Psoas muscle (tissue), 8 donors: ENCODE results near the gene KMT2D. TPM values are rescaled to one million over a fixed set of nuclear protein-coding genes. Genes with fewer than 3 reads are reported as not detected.

Experiments used
- ATAC-seq, 4 donors: fragments of 200-7000 bp; cut with Tn5 transposase; one replicate each; pipeline ENCODE4 v1.9.1; 2020; ENCODE audit warnings: moderate library complexity in 3 of 4, mild to moderate bottlenecking in 2 of 4
- DNase-seq, 2 donors: peaks; one replicate each; pipeline ENCODE4 v3.0.0-alpha.2; 2020
- H3K27ac ChIP-seq: fragments of 200-600 bp; one replicate; pipeline ENCODE4 v1.8.0; 2022
- H3K27me3 ChIP-seq, 3 donors: fragments of 200-600 bp in 1 of 3; one replicate each; pipeline versions ENCODE4 v1.6.1 to v1.8.0; 2013 to 2022; ENCODE audit warnings: low read length in 2 of 3, mild to moderate bottlenecking in 2 of 3, moderate library complexity in 1 of 3; ENCODE audit not compliant: insufficient read depth in 3 of 3
- H3K36me3 ChIP-seq, 2 donors: fragments of 200-600 bp in 1 of 2; one replicate each; pipeline versions ENCODE4 v1.6.1 to v1.8.0; 2013 to 2022; ENCODE audit warnings: low read depth in 1 of 2, mild to moderate bottlenecking in 1 of 2, moderate library complexity in 1 of 2; ENCODE audit not compliant: insufficient read depth in 1 of 2
- H3K4me1 ChIP-seq: fragments of 200-600 bp; one replicate; pipeline ENCODE4 v1.8.0; 2022
- H3K4me3 ChIP-seq: fragments of 200-600 bp; one replicate; pipeline ENCODE4 v1.8.0; 2022; ENCODE audit warnings: mild to moderate bottlenecking
- H3K9me3 ChIP-seq: fragments of 200-600 bp; one replicate; pipeline ENCODE4 v1.8.0; 2022
- CTCF ChIP-seq: fragments of 200-600 bp; IDR thresholded peaks from one replicate; pipeline ENCODE4 v1.8.0; 2022; ENCODE audit warnings: antibody characterized with exemption
- WGBS, 3 donors: extraction: QIAGEN DNeasy Blood & Tissue Kit; methylation state at CpG; one replicate each; pipeline versions ENCODE4 v1.1.6 to v1.1.7; 2013; 5-methylcytosine and 5-hydroxymethylcytosine counted together
- intact Hi-C, 2 donors: fragments of 100-400 bp; cut with DNase I; formaldehyde crosslinking; loops; one replicate each; pipeline versions ENCODE4 v1.11.0 to v1.14.2; 2022
- polyA plus RNA-seq, 3 donors: library from polyadenylated mRNA; stranded (reverse); fragments of 200-250 nt; gene quantifications; one replicate each; pipeline ENCODE4 v1.2.3, GENCODE V29; 2013
- total RNA-seq, 4 donors: library from RNA; stranded (reverse); fragmentation: NEBNext Ultra II Directional in 2 of 4; extraction: Animal tissue kit (Norgen Biotek cat#: 25700) in 2 of 4; gene quantifications; one replicate each; pipeline versions ENCODE4 v1.2.1 to v1.2.4, GENCODE V29; 2021 to 2023
- donor health status: healthy with polysubstance abuse.
- donor health status: DM: no; HTN: no; CAD: no; lungs with moderate emphysema.
- donor health status: Bipolar disorder and iron deficiency.
- donor health status: healthy.
- donor health status: DM: yes; HTN: yes; CAD: no.
- donor health status: DM: no; HTN: no; CAD: no.
- donor health status: DM: no; HTN: no; CAD: no.
- donor health status: DM: yes; HTN: yes; CAD: no.

The KMT2D gene
- total and polyA plus RNA-seq, 7 donors: 10.8 to 69.8 (median 64.2) TPM

- Histone ChIP-seq H3K9me3 (no peaks in the 10 kb centered on the region), H3K27me3 (no peaks in the 10 kb centered on the region), H3K36me3 (peaks cover 6 to 60% of the 10 kb centered on the region in 2 donors), H3K4me3 (no peak overlapping the region), H3K4me1 (peaks cover 33% of the 10 kb centered on the region), H3K27ac (no peak overlapping the region)
- intact Hi-C loops: no loop called here
- no peak for TF ChIP-seq CTCF
- no peak for DNase-seq
- no peak for ATAC-seq
- 88 to 98% (median 89%) methylated on average over 5 of the region's 5 CpGs for WGBS, 3 donors
Observed at GRCh38 chr12:49054096-49054495, 6.5 kb downstream of the KMT2D start.

- H3K9me3 ChIP-seq: no peaks in the 10 kb centered on the region
- no peak for DNase-seq
- H3K4me1 ChIP-seq: peaks cover 28% of the 10 kb centered on the region
- no peak for TF ChIP-seq CTCF
- intact Hi-C loops: no loop called here
- WGBS, 3 donors: 70 to 78% (median 74%) methylated on average over 16 of the region's 16 CpGs
- no peaks in the 10 kb centered on the region for H3K27me3 ChIP-seq
- H3K36me3 ChIP-seq: peaks cover 6 to 74% of the 10 kb centered on the region in 2 donors
- H3K4me3 ChIP-seq: no peak overlapping the region
- no peak for ATAC-seq
- H3K27ac ChIP-seq: no peak overlapping the region
Observed at GRCh38 chr12:49052451-49053208, 8.0 kb downstream of the KMT2D start.

- H3K36me3 ChIP-seq: peaks cover 6 to 82% of the 10 kb centered on the region in 2 donors
- ATAC-seq (no peak), DNase-seq (no peak)
- H3K9me3 ChIP-seq: no peaks in the 10 kb centered on the region
- intact Hi-C loops: no loop called here
- 88 to 93% (median 89%) methylated on average over 20 of the region's 20 CpGs for whole genome bisulfite sequencing, 3 donors
- no peaks in the 10 kb centered on the region for H3K27me3 ChIP-seq
- H3K4me1 ChIP-seq: peaks cover 21% of the 10 kb centered on the region
- no peak for TF ChIP-seq CTCF
- no peak overlapping the region for H3K4me3 ChIP-seq
- H3K27ac ChIP-seq: no peak overlapping the region
Observed at GRCh38 chr12:49051777-49052438, 8.7 kb downstream of the KMT2D start.

GRCh38 chr12:49051373-49051764 is 9.2 kb downstream of the KMT2D start:
- 88 to 93% (median 92%) methylated on average over 18 of the region's 18 CpGs for WGBS, 3 donors
- Histone ChIP-seq H3K36me3 (peaks cover 7 to 87% of the 10 kb centered on the region in 2 donors), H3K27me3 (no peaks in the 10 kb centered on the region), H3K9me3 (no peaks in the 10 kb centered on the region), H3K27ac (no peak overlapping the region), H3K4me1 (peaks cover 16% of the 10 kb centered on the region), H3K4me3 (no peak overlapping the region)
- no peak for TF ChIP-seq CTCF
- ATAC-seq: no peak
- intact Hi-C loops: no loop called here
- DNase-seq: no peak
